GM20000 (cell line): ENCODE measurements around the gene KANK4.

ENCODE experiments used
- DNase-seq: peaks from one replicate; pipeline ENCODE4 v3.0.0; 2012; ENCODE audit warnings: low spot score
- TF ChIP-seq, protein P1 (sequence below): IDR thresholded peaks from 2 replicates; pipeline ENCODE4 v1.5.1; 2012; ENCODE audit warnings: mild to moderate bottlenecking, control low read depth; ENCODE audit errors: extremely low read depth, missing control alignments

The KANK4 gene

DNA sequence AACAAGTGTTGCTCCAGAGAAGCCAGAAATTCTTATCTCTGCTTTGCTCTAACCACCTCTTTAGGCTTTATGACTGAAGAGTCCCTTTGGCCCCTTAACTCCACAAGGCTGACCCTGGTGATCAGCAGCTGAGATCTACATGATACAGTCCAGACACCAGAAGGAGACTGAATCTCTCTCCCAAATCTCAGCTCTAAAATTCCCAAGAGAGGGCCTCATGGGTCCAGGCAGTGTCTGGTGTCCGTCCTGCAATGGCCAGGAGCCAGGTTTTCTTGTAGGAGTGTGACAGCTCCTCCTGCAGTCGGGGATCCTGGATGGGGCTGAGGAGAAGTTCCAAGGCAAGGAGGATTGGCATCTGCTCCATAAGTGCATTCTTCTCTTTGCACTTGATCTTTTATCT is 89.3 kb downstream of the KANK4 start:
- DNase-seq, result no peak

DNA sequence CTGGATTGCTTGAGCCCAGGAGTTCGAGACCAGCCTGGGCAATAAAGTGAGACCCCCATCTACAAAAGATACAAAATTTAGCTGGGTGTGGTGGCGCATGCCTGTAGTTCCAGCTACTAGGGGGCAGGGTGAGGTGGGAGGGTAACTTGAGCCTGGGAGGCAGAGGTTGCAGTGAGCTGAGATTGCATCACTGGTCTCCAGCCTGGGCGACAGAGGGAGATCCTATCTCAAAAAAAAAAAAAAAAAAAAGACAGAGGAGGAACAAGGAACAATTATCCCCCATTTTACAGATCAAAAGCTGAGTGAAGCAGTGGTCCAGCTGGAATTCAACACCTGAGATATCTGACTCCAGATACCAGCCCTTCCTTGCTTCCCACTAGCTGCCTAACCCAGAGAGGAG is 89.8 kb downstream of the KANK4 start:
- no peak for DNase-seq
- TF ChIP-seq, protein P1, sequence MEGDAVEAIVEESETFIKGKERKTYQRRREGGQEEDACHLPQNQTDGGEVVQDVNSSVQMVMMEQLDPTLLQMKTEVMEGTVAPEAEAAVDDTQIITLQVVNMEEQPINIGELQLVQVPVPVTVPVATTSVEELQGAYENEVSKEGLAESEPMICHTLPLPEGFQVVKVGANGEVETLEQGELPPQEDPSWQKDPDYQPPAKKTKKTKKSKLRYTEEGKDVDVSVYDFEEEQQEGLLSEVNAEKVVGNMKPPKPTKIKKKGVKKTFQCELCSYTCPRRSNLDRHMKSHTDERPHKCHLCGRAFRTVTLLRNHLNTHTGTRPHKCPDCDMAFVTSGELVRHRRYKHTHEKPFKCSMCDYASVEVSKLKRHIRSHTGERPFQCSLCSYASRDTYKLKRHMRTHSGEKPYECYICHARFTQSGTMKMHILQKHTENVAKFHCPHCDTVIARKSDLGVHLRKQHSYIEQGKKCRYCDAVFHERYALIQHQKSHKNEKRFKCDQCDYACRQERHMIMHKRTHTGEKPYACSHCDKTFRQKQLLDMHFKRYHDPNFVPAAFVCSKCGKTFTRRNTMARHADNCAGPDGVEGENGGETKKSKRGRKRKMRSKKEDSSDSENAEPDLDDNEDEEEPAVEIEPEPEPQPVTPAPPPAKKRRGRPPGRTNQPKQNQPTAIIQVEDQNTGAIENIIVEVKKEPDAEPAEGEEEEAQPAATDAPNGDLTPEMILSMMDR, result no peak

More for the DNA sequence above, 89.3 kb downstream of the KANK4 start:
- TF ChIP-seq, protein P1, result no peak

DNA sequence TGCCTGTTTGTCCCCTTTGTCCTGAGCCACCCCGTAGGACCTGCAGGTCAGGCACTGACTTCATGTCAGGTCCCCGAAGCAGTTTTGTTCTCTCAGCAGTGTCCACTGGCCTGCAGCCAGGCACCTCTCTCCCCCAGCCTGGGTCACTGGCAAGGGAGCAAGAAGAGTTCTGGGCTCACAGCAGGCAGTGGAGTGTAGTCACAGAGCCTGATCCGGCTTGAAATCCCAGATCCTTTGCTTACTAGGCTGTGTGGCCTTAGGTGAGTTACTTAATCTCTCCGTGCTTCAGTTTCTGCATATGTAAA is 90.4 kb downstream of the KANK4 start:
- no peak for DNase-seq
- TF ChIP-seq, protein P1, result no peak

DNA sequence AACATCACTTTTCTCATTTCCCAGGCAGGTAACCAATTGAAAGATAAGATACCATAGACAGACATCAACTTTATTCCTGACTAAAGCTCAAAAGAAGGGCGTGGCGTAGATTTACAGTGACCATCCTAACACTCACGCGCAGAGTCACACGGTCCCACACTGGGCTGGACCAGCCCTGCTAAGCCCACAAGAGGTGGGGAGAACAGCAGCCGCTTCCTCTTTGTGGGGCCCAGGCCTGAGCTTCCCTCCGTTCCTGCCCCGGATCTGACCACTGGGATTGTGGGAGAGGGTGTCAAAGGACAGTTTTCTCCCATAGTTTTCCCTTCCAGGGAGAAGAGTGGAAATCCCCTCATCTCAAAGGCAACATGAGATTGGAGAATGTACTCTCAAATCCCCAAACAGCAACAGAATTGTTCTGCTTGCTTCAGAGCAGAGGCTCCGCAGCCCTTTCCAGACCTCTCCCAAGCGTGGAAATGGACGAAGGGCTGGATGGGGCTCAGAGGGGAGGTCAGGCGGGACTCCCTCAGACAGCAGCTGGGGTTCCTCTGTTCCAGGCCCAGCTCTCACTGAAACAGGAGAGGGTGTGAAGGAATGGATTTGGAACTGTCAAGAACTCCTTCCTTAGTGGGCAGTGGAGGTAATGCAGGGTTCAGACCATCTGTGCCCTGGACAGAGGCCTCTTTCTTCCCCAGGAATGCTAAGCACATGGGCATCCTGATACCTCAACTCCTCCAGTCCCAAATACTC is 90.9 kb downstream of the KANK4 start:
- TF ChIP-seq, protein P1, result no peak
- DNase-seq, result no peak

DNA sequence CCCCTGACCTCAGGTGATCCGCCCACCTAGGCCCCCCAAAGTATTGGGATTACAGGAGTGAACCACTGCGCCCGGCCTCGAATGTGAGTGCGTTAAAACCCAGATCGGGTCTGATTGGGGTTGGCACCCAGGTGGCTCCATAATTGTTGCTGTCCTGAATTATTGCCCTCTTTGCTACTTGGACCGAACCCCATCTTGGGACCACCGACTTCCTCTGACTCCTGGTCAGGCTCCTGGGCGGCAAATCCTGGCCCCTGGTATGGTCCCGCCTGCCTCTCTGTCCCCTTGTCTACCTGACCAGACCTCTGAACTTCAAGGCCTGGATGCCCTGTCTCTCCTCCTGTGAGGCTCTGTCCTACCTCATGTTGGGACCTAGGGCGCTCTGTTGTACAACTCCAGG is 91.7 kb downstream of the KANK4 start:
- DNase-seq, result no peak
- TF ChIP-seq, protein P1, result no peak

DNA sequence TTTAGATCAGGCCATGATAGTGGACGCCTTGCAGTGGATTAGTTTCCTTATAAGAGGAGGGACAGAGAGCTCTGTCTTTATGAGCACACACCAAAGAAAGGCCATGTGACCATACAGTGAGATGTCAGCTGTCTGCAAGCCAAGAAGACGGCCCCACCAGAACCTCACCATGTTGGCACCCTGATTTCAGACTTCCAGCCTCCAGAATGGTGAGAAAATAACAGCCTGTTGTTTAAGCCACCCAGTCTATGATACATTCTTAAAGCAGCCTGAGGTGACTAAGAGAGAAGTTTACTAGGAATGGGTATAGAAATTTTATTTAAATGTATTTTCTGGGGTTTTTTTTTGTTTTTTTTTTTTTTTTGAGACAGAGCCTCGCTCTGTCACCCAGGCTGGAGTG is 95.1 kb downstream of the KANK4 start:
- TF ChIP-seq, protein P1, result no peak
- no peak for DNase-seq

DNA sequence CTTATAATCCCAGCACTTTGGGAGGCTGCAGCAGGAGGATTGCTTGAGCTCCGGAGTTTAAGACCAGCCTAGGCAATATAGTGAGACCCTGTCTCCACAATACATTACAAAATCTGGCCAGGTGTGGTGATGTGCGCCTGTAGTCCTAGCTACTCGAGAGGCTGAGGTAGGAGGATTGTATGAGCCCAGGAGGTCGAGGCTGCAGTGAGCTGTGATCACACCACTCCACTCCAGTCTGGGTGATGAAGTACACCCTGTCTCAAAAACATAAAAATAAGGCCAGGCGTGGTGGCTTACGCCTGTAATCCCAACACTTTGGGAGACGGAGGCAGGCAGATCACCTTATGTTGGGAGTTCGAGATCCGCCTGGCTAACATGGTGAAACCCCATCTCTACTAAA is 96.9 kb downstream of the KANK4 start:
- TF ChIP-seq, protein P1, result no peak
- DNase-seq, result no peak
